Panc1 (cell line): ENCODE results near the gene CLP1. TPM values are rescaled to one million over a fixed set of nuclear protein-coding genes. Genes with fewer than 3 reads are reported as not detected.

Experiments
- ATAC-seq: fragments of 200-7000 bp; cut with Tn5 transposase; 2 replicates; pipeline ENCODE4 v1.9.1; 2020; ENCODE audit warnings: mild to moderate bottlenecking, moderate library complexity
- BruUV-seq: library from RNA; stranded (reverse); fragments of 400-500 nt; replicated peaks from 2 replicates; lab custom pipeline; 2021; lab: Mats Ljungman, UMichigan
- CTCF ChIA-PET: fragments of 300-600 bp; sonication (Branson Sonifier 250); formaldehyde crosslinking; loops from one replicate; lab custom pipeline; 2022; ENCODE audit warnings: antibody characterized with exemption; lab: Charles Lee
- POLR2A ChIA-PET: fragments of 300-600 bp; sonication (Branson Sonifier 250); formaldehyde crosslinking; loops from one replicate; lab custom pipeline; 2022; ENCODE audit warnings: antibody characterized with exemption; lab: Charles Lee
- DNase-seq: peaks from one replicate; pipeline ENCODE4 v3.0.0-alpha.2; 2010; ENCODE audit warnings: low read depth, low spot score
- H3K27ac ChIP-seq: 2 replicates; pipeline ENCODE4 v1.5.1; 2011; ENCODE audit warnings: mild to moderate bottlenecking, low read length, inconsistent platforms
- H3K27me3 ChIP-seq: fragments of 200-500 bp; sonication (Bioruptor generic); 2 replicates; pipeline ENCODE4 v1.6.0; 2014; ENCODE audit warnings: low read length, inconsistent platforms; ENCODE audit not compliant: control insufficient read depth, insufficient read depth
- H3K36me3 ChIP-seq: fragments of 200-500 bp; sonication (Bioruptor generic); 2 replicates; pipeline ENCODE4 v1.5.1; 2014; ENCODE audit warnings: inconsistent platforms, mild to moderate bottlenecking, low read length, moderate library complexity; ENCODE audit not compliant: control insufficient read depth, insufficient read depth
- H3K4me1 ChIP-seq: 2 replicates; pipeline ENCODE4 v1.5.1; 2011; ENCODE audit warnings: inconsistent platforms, mild to moderate bottlenecking, low read length, moderate library complexity; ENCODE audit not compliant: control insufficient read depth, insufficient read depth
- H3K4me3 ChIP-seq, 2 experiments: 2 replicates each; pipeline ENCODE4 v1.5.1; 2011 to 2012; ENCODE audit warnings: low read depth in 2 of 2, low read length in 2 of 2, mild to moderate bottlenecking in 2 of 2, inconsistent platforms in 1 of 2, moderate library complexity in 1 of 2
- H3K9me3 ChIP-seq: fragments of 200-500 bp; sonication (Bioruptor generic); 2 replicates; pipeline ENCODE4 v1.5.1; 2014; ENCODE audit warnings: low read depth, mild to moderate bottlenecking, inconsistent platforms, low read length, moderate library complexity; ENCODE audit not compliant: control insufficient read depth, insufficient read depth
- CTCF ChIP-seq: fragments of 450-650 bp; IDR thresholded peaks from 2 replicates; pipeline ENCODE4 v1.5.1; 2017; ENCODE audit warnings: mild to moderate bottlenecking
- POLR2AphosphoS5 ChIP-seq: IDR thresholded peaks from 2 replicates; pipeline ENCODE4 v1.6.1; 2012; ENCODE audit warnings: mild to moderate bottlenecking, low read depth, low read length, moderate library complexity
- SIN3A ChIP-seq: IDR thresholded peaks from 2 replicates; pipeline ENCODE4 v1.6.1; 2012; ENCODE audit warnings: low read depth, mild to moderate bottlenecking, low read length, moderate library complexity, borderline replicate concordance; ENCODE audit not compliant: insufficient read depth
- TCF7L2 ChIP-seq: IDR thresholded peaks from 2 replicates; pipeline ENCODE4 v1.6.1; 2011; ENCODE audit warnings: mild to moderate bottlenecking, low read depth, low read length, inconsistent platforms
- in situ Hi-C: cut with HindIII; loops from 2 replicates; pipeline ENCODE4 v1.10.0; 2016; ENCODE audit warnings: low sequenced_read_pairs, low pct_unique_long_range_greater_than_20kb
- intact Hi-C: fragments of 100-400 bp; cut with micrococcal nuclease; formaldehyde crosslinking; loops from one replicate; pipeline ENCODE4 v1.10.0; 2022; ENCODE audit not compliant: unreplicated experiment
- total RNA-seq: library from RNA; stranded (reverse); gene quantifications from one replicate; pipeline ENCODE4 v1.2.1, GENCODE V29; 2021; ENCODE audit not compliant: unreplicated experiment
- TF ChIP-seq, protein P1 (sequence below), 2 experiments: IDR thresholded peaks; 2 replicates each; pipeline ENCODE4 v1.6.1; 2011 to 2012; ENCODE audit warnings: low read depth in 2 of 2, control low read depth in 1 of 2, low read length in 1 of 2, mild to moderate bottlenecking in 1 of 2, moderate library complexity in 1 of 2; ENCODE audit not compliant: insufficient read depth in 1 of 2

Gene CLP1
- total RNA-seq, 1 experiment from 2014 or later: 17.7 TPM

- TF ChIP-seq TCF7L2 (no peak), POLR2AphosphoS5 (no peak), SIN3A (no peak), CTCF (no peak)
- TF ChIP-seq, protein P1, sequence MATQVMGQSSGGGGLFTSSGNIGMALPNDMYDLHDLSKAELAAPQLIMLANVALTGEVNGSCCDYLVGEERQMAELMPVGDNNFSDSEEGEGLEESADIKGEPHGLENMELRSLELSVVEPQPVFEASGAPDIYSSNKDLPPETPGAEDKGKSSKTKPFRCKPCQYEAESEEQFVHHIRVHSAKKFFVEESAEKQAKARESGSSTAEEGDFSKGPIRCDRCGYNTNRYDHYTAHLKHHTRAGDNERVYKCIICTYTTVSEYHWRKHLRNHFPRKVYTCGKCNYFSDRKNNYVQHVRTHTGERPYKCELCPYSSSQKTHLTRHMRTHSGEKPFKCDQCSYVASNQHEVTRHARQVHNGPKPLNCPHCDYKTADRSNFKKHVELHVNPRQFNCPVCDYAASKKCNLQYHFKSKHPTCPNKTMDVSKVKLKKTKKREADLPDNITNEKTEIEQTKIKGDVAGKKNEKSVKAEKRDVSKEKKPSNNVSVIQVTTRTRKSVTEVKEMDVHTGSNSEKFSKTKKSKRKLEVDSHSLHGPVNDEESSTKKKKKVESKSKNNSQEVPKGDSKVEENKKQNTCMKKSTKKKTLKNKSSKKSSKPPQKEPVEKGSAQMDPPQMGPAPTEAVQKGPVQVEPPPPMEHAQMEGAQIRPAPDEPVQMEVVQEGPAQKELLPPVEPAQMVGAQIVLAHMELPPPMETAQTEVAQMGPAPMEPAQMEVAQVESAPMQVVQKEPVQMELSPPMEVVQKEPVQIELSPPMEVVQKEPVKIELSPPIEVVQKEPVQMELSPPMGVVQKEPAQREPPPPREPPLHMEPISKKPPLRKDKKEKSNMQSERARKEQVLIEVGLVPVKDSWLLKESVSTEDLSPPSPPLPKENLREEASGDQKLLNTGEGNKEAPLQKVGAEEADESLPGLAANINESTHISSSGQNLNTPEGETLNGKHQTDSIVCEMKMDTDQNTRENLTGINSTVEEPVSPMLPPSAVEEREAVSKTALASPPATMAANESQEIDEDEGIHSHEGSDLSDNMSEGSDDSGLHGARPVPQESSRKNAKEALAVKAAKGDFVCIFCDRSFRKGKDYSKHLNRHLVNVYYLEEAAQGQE (IDR thresholded peaks at IDR 0.05; ENCODE audit: insufficient read depth in 1 of 2, low read depth in 2 of 2, low read length in 1 of 2): no peak
- Histone ChIP-seq H3K27ac (no peak overlapping the region), H3K4me3 (no peak overlapping the region), H3K9me3 (no peaks in the 10 kb centered on the region), H3K36me3 (no peaks in the 10 kb centered on the region), H3K27me3 (no peaks in the 10 kb centered on the region), H3K4me1 (no peaks in the 10 kb centered on the region)
- no peak for ATAC-seq
- BruUV-seq: no TSS peak
- CTCF ChIA-PET: no interaction called here
- in situ Hi-C loops: no loop called here
- intact Hi-C loops: no loop called here
- no peak for DNase-seq
- POLR2A ChIA-PET: no interaction called here
Observed at GRCh38 chr11:57624864-57625263, 32.7 kb upstream of the CLP1 start.

DNA sequence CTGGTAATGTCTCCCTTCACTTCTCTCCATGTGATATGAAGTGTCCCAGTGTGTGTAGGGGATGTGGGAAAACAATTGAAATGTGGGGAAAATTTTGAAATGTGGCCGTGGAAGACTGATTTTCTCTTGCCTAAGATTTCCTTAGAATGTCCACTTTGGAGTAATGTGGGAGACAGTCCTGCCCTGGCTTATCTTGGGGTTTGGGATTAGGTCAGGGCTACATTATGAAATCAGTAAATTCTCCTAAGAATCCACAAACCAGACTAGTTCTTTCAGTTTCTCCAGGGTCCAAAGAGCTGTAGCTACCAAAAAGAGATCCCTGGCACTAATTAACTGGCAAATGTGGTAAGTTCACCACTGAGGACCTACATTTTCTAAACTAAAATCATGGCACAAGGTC lies 30.7 kb upstream of the CLP1 start:
- no TSS peak for BruUV-seq
- ChIA-PET POLR2A (interaction anchor here (0.7 kb wide), 1 partner anchor 7 kb away, joined by 3 read pairs; no protein-coding TSS in a partner anchor), CTCF (no interaction called here)
- Histone ChIP-seq H3K4me1 (no peaks in the 10 kb centered on the region), H3K36me3 (no peaks in the 10 kb centered on the region), H3K9me3 (no peaks in the 10 kb centered on the region), H3K27ac (no peak overlapping the region), H3K4me3 (no peak overlapping the region), H3K27me3 (peaks cover 3% of the 10 kb centered on the region; the same call in 1 of the 2 replicates)
- ATAC-seq (no peak), DNase-seq (no peak)
- intact Hi-C loops: no loop called here
- in situ Hi-C loops: no loop called here
- no peak for TF ChIP-seq SIN3A
- TF ChIP-seq, protein P1 (IDR thresholded peaks at IDR 0.05; ENCODE audit: insufficient read depth in 1 of 2, low read depth in 2 of 2, low read length in 1 of 2): no peak
- TF ChIP-seq CTCF: no peak
- no peak for TF ChIP-seq POLR2AphosphoS5
- no peak for TF ChIP-seq TCF7L2
